B cell (primary cell): ENCODE results near the gene GARS1. TPM values are rescaled to one million over a fixed set of nuclear protein-coding genes. Genes with fewer than 3 reads are reported as not detected.

Source experiments
- ATAC-seq: fragments of 200-7000 bp; cut with Tn5 transposase; one replicate; pipeline ENCODE4 v1.10.0; 2021; ENCODE audit warnings: low read depth, mild to moderate bottlenecking, moderate number of reproducible peaks, moderate library complexity
- CTCF ChIA-PET: fragments of 350-600 bp; sonication (Branson Sonifier 250); formaldehyde crosslinking; loops from one replicate; lab custom pipeline; 2021; ENCODE audit warnings: antibody characterized with exemption, inconsistent platforms; lab: Charles Lee
- POLR2A ChIA-PET: fragments of 350-600 bp; sonication (Branson Sonifier 250); formaldehyde crosslinking; loops from one replicate; lab custom pipeline; 2021; ENCODE audit warnings: antibody characterized with exemption; lab: Charles Lee
- DNase-seq: peaks from one replicate; pipeline ENCODE4 v3.0.0; 2013
- H2AFZ ChIP-seq: 2 replicates; pipeline ENCODE4 v1.6.1; 2012; ENCODE audit warnings: mild to moderate bottlenecking, low read depth, low read length; ENCODE audit not compliant: insufficient read depth, poor library complexity, severe bottlenecking
- H3K27ac ChIP-seq, 2 donors: 1 replicate in 1 of 2; 2 replicates in 1 of 2; pipeline ENCODE4 v1.5.1; 2012 to 2013; ENCODE audit warnings: low read length in 2 of 2, mild to moderate bottlenecking in 2 of 2, moderate library complexity in 1 of 2
- H3K27me3 ChIP-seq, 4 experiments: fragments of 200-600 bp in 1 of 4; sonication (generic) in 1 of 4; replicated peaks in 1 of 4; 1 replicate in 2 of 4; 2 replicates in 2 of 4; pipeline versions ENCODE4 v1.6.1 to v1.7.0; 2013 to 2016; ENCODE audit warnings: low read length in 3 of 4, mild to moderate bottlenecking in 2 of 4, mixed read lengths in 1 of 4, moderate library complexity in 1 of 4; ENCODE audit not compliant: insufficient read depth in 4 of 4, control insufficient read depth in 3 of 4; ENCODE audit errors: control extremely low read depth in 1 of 4
- H3K36me3 ChIP-seq, 2 experiments: replicated peaks in 1 of 2; 1 replicate in 1 of 2; 2 replicates in 1 of 2; pipeline versions ENCODE4 v1.6.1 to v1.7.1; 2013; ENCODE audit warnings: low read length in 1 of 2; ENCODE audit not compliant: insufficient read depth in 2 of 2, control insufficient read depth in 1 of 2; ENCODE audit errors: control extremely low read depth in 1 of 2, extremely low read depth in 1 of 2
- H3K4me1 ChIP-seq, 2 donors: fragments of 200-600 bp in 1 of 2; sonication (generic) in 1 of 2; 1 replicate in 1 of 2; 2 replicates in 1 of 2; pipeline versions ENCODE4 v1.5.1 to v1.6.1; 2013 to 2017; ENCODE audit warnings: low read length in 2 of 2; ENCODE audit not compliant: control insufficient read depth in 2 of 2, insufficient read depth in 2 of 2
- H3K4me2 ChIP-seq: replicated peaks from 2 replicates; pipeline ENCODE3; 2012; ENCODE audit warnings: mild to moderate bottlenecking, low read depth, low read length; ENCODE audit not compliant: poor library complexity, severe bottlenecking
- H3K4me3 ChIP-seq, 5 experiments: fragments of 200-600 bp in 1 of 5; sonication (generic) in 1 of 5; 1 replicate in 3 of 5; 2 replicates in 2 of 5; pipeline versions ENCODE4 v1.5.1 to v1.7.0; 2011 to 2016; ENCODE audit warnings: low read length in 4 of 5, mild to moderate bottlenecking in 4 of 5, low read depth in 2 of 5, control low read depth in 1 of 5, moderate library complexity in 1 of 5; ENCODE audit not compliant: insufficient read depth in 1 of 5; ENCODE audit errors: control extremely low read depth in 1 of 5, extremely low read depth in 1 of 5
- H3K79me2 ChIP-seq: fragments of 200-600 bp; sonication (generic); one replicate; pipeline ENCODE4 v1.6.0; 2016; ENCODE audit warnings: low read length; ENCODE audit not compliant: control insufficient read depth, insufficient read depth
- H3K9ac ChIP-seq: fragments of 200-600 bp; sonication (generic); 2 replicates; pipeline ENCODE4 v1.6.1; 2017; ENCODE audit warnings: mild to moderate bottlenecking, low read length, moderate library complexity
- H3K9me3 ChIP-seq, 3 donors: one replicate each; pipeline versions ENCODE4 v1.6.1 to v1.7.1; 2013; ENCODE audit warnings: low read length in 2 of 3; ENCODE audit not compliant: control insufficient read depth in 2 of 3, insufficient read depth in 1 of 3; ENCODE audit errors: control extremely low read depth in 1 of 3
- H4K20me1 ChIP-seq: 2 replicates; pipeline ENCODE4 v1.6.0; 2012; ENCODE audit warnings: mild to moderate bottlenecking, low read length; ENCODE audit not compliant: insufficient read depth, control insufficient read depth, poor library complexity, severe bottlenecking
- H3K27ac Mint-ChIP-seq: one replicate; pipeline ENCODE4 v1.8.0; 2021; ENCODE audit warnings: mixed read lengths
- H3K27me3 Mint-ChIP-seq: one replicate; pipeline ENCODE4 v1.8.0; 2021; ENCODE audit warnings: mixed read lengths
- H3K4me1 Mint-ChIP-seq: one replicate; pipeline ENCODE4 v1.8.0; 2021; ENCODE audit warnings: mixed read lengths
- H3K4me3 Mint-ChIP-seq: one replicate; pipeline ENCODE4 v1.8.0; 2021; ENCODE audit warnings: mixed read lengths
- H3K9me3 Mint-ChIP-seq: one replicate; pipeline ENCODE4 v1.8.0; 2022; ENCODE audit warnings: mixed read lengths; ENCODE audit not compliant: insufficient read depth
- EZH2 ChIP-seq: IDR thresholded peaks from 2 replicates; pipeline ENCODE4 v1.6.1; 2012; ENCODE audit warnings: borderline replicate concordance, low read depth, mild to moderate bottlenecking, moderate library complexity, low read length; ENCODE audit not compliant: insufficient read depth, poor library complexity, severe bottlenecking
- WGBS: methylation state at CpG from one replicate; pipeline ENCODE4 v1.1.5; 2013; ENCODE audit warnings: missing lambda C conversion rate; ENCODE audit not compliant: insufficient coverage; 5-methylcytosine and 5-hydroxymethylcytosine counted together
- intact Hi-C: fragments of 100-400 bp; cut with micrococcal nuclease; formaldehyde crosslinking; loops from one replicate; pipeline ENCODE4 v1.10.0; 2022
- polyA plus RNA-seq: library from polyadenylated mRNA; depleted of rRNA; stranded (reverse); fragments of >200 nt; gene quantifications from 2 replicates; pipeline ENCODE4 v1.2.3, GENCODE V29; 2012
- total RNA-seq, 2 donors: library from RNA; stranded (reverse); fragments of 120-200 nt in 1 of 2; gene quantifications; 1 replicate in 1 of 2; 2 replicates in 1 of 2; pipeline versions ENCODE4 v1.2.3 to v1.2.4, GENCODE V29; 2013 to 2022
- TF ChIP-seq, protein P1 (sequence below): fragments of 200-600 bp; IDR thresholded peaks from one replicate; pipeline ENCODE4 v1.8.0; 2022; ENCODE audit warnings: antibody characterized with exemption, mild to moderate bottlenecking

The GARS1 gene
- total and polyA plus RNA-seq, 2 donors (not counting 1 experiment from before 2014, with no cell fraction given): 54.9 to 61.7 TPM

DNA sequence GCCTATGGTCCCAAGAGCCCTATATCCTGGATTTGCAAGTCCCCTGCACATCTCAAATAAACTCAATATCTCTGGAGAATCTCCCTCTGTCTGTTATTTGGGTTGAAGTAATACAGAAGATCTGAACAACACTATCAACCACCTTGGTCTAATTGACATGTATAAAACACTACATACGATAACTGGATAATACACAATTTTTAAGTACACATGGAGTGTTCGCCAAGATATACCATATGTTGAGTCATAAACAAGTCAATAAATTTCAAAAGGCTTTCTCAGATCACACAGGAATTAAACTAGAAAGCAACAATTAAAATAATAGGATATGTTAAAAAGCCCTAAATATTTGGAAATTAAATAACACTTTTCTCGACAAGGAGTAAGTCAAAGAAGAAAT is 5.6 kb upstream of the GARS1 start:
- H3K4me3 Mint-ChIP-seq: no peak overlapping the region
- DNase-seq (no peak), ATAC-seq (no peak)
- peaks cover 25% of the 10 kb centered on the region for H3K4me1 Mint-ChIP-seq
- ChIA-PET POLR2A (no interaction called here), CTCF (no interaction called here)
- no peaks in the 10 kb centered on the region for H3K9me3 Mint-ChIP-seq
- TF ChIP-seq, protein P1, sequence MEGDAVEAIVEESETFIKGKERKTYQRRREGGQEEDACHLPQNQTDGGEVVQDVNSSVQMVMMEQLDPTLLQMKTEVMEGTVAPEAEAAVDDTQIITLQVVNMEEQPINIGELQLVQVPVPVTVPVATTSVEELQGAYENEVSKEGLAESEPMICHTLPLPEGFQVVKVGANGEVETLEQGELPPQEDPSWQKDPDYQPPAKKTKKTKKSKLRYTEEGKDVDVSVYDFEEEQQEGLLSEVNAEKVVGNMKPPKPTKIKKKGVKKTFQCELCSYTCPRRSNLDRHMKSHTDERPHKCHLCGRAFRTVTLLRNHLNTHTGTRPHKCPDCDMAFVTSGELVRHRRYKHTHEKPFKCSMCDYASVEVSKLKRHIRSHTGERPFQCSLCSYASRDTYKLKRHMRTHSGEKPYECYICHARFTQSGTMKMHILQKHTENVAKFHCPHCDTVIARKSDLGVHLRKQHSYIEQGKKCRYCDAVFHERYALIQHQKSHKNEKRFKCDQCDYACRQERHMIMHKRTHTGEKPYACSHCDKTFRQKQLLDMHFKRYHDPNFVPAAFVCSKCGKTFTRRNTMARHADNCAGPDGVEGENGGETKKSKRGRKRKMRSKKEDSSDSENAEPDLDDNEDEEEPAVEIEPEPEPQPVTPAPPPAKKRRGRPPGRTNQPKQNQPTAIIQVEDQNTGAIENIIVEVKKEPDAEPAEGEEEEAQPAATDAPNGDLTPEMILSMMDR: no peak
- TF ChIP-seq EZH2: no peak
- Histone ChIP-seq H3K4me2 (no peak overlapping the region), H4K20me1 (no peaks in the 10 kb centered on the region), H3K36me3 (peaks cover 5 to 18% of the 10 kb centered on the region in 2 experiments), H3K9ac (no peak overlapping the region), H3K4me1 (peaks cover 4 to 9% of the 10 kb centered on the region in 2 donors), H3K4me3 (no peak overlapping the region), H3K9me3 (peaks cover 0 to 4% (median 2%) of the 10 kb centered on the region in 3 donors), H2AFZ (no peak overlapping the region), H3K27ac (no peak overlapping the region), H3K27me3 (no peaks in the 10 kb centered on the region), H3K79me2 (peaks cover 68% of the 10 kb centered on the region)
- intact Hi-C loops: no loop called here
- no CpG with 5 or more reads among the region's 3 CpGs for WGBS
- no peaks in the 10 kb centered on the region for H3K27me3 Mint-ChIP-seq
- no peak overlapping the region for H3K27ac Mint-ChIP-seq

DNA sequence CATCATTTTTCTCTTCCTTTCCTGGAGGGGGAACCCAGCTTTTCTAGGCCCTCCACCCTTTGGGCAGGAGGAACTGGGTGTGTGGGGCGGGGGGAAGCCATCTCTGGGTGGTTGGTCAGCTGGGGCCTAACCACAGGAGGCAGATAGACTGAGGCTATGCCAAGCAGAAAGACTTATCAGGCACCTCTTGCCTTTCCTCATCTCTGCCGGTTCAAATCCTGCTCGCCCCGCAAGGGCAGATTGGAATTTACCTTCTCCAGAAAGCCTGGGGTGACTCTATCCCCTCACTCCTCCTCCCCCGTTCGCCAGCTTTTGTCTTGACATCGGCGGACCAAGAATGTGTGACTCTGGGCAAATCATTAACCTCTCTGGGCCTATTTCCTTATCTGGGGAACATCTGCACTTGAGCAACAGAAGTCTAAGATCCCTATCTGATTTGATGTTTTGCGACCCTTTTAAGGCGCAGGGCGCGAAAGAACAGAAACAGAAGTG is 584 bp upstream of the GARS1 start:
- 0% methylated on average over 11 of the region's 12 CpGs for WGBS
- peak overlapping the region; percentile 95 for H3K4me3 Mint-ChIP-seq
- H3K27ac ChIP-seq: peak overlapping the region; percentile 89 to 98
- peaks cover 73% of the 10 kb centered on the region for H3K79me2 ChIP-seq
- ChIA-PET POLR2A (no interaction called here), CTCF (interaction anchor here (1.3 to 1.9 kb wide), 2 partner anchors 12 to 45 kb away, joined by 5 read pairs; no protein-coding TSS in a partner anchor)
- peaks cover 21 to 24% of the 10 kb centered on the region in 2 donors for H3K4me1 ChIP-seq
- DNase-seq (no peak), ATAC-seq (peak; percentile 23)
- no peaks in the 10 kb centered on the region for H3K27me3 Mint-ChIP-seq
- H2AFZ ChIP-seq: peak overlapping the region; percentile 95
- no peaks in the 10 kb centered on the region for H4K20me1 ChIP-seq
- H3K27me3 ChIP-seq: no peaks in the 10 kb centered on the region
- TF ChIP-seq EZH2: no peak
- TF ChIP-seq, protein P1: no peak
- no peaks in the 10 kb centered on the region for H3K9me3 ChIP-seq
- peaks cover 0 to 3% of the 10 kb centered on the region in 2 experiments for H3K36me3 ChIP-seq
- peak overlapping the region; percentile 98 for H3K9ac ChIP-seq
- peaks cover 57% of the 10 kb centered on the region for H3K4me1 Mint-ChIP-seq
- no peaks in the 10 kb centered on the region for H3K9me3 Mint-ChIP-seq
- intact Hi-C loops: loop anchor here (2.0 to 10.0 kb wide), 4 partner anchors 89 to 1901 kb away; partner anchors contain the start of genes AVL9, FKBP14, GGCT and LSM5
- H3K4me3 ChIP-seq: peak overlapping the region; percentile 69 to 98 (median 93)
- H3K4me2 ChIP-seq: peak overlapping the region; percentile 96
- peak overlapping the region; percentile 97 for H3K27ac Mint-ChIP-seq
